Renal cortical epithelial cell (primary cell): ENCODE results near the gene PTPRCAP. TPM values are rescaled to one million over a fixed set of nuclear protein-coding genes. Genes with fewer than 3 reads are reported as not detected.
"Not testable (repeated sequence)": the region's sequence is repeated elsewhere in the genome, so short reads cannot be mapped to it uniquely, and the experiment has no call there.

Source experiments
- DNase-seq: peaks from one replicate; pipeline ENCODE4 v3.0.0-alpha.2; 2011; ENCODE audit warnings: low read depth
- total RNA-seq: library from RNA; depleted of rRNA; stranded (reverse); fragments of >200 nt; gene quantifications from 2 replicates; pipeline ENCODE4 v1.2.3, GENCODE V29; 2014

The PTPRCAP gene, protein sequence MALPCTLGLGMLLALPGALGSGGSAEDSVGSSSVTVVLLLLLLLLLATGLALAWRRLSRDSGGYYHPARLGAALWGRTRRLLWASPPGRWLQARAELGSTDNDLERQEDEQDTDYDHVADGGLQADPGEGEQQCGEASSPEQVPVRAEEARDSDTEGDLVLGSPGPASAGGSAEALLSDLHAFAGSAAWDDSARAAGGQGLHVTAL
- total RNA-seq, result 0.17 and 0.85 TPM in 2 replicates

DNA sequence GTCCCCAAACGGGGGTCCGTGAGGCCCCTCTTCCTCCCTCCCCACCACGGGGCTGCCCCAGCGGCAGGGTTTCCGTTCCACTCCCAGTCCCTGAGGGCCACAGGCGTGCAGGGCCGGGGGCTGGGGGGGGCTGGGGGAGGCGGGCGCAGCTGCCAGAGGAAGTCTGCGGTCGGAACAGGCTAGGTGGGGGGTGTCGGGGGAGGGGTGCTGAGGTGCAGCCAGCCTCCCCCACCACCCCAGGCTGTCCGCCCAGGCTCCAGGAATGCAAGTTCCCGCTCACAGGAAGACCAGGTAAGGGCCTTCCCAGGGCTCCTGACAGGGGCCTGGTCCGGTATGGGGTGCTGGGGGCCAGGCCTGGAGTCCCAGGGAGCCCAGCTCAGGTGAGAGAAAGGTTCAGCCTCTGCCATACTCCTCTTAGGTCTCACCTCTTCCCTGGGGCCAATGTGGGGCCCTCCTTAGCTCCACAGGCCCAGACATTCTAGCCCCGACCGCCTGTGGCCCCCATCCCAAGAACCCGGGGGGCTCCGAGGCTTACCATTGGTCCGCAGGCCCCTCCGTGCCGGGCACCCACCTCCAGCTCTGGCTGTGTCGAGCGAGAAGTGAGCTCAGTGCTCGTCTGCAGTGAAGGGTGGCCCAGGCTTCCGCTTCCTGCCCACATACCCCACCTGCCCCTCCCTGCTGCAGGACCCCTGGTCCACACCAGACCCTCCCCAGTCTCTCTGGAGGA is at the start of gene PTPRCAP:
Gene PTPRCAP (minus strand): TSS at position 601 of the 727 bp plus-strand sequence. CDS start 63 bp downstream, at position 538.
- DNase-seq, result no peak

DNA sequence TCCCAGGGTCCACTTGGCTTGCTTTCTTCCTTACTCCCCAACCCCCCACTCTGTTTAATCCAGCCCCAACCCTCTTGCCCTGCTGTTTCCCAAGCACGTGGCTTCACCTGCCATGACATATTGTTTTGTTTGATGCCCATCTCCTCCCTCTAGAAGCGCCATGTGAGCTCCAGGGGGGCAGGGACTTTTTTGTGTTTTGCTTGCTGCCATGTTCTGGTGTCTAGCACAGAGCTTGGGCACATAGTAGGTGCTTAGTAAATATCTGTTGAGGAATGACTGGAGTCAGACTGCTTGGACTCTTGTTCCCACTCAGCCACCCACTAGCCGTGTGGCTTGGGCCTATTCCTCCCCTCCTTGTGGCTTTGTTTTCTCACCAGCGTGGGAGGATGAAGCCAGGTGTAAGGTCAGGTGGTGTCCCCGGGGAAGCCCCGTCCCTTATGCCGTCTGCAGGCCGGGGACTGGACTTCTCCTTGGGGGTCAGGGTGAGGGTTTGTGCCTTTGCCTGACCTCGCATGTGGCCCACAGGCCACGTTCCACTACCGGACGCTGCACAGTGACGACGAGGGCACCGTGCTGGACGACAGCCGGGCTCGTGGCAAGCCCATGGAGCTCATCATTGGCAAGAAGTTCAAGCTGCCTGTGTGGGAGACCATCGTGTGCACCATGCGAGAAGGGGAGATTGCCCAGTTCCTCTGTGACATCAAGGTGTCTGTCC is 49.2 kb upstream of the PTPRCAP start:
- DNase-seq, result no peak

DNA sequence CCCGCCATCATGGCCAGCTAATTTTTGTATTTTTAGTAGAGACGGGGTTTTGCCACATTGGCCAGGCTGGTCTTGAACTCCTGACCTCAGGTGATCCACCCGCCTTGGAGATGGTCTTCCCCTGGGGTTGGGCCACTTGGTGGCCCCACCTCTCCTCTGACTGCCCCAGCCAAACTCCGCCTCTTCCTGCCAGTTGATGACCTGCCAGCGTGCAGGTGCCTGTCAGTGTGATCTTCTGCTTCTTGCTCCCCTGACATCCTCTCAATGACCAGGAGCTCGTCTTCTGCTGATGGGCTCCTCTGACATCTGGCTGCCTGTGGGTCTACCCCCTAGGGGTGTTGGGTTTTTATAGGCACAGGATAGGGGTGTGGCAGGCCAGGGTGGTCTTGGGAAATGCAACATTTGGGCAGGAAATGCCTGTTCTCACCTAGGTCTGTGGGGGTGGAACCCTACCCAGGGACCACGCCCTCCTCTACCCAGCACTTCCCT is 48.4 kb upstream of the PTPRCAP start:
- not testable (repeated sequence) for DNase-seq

DNA sequence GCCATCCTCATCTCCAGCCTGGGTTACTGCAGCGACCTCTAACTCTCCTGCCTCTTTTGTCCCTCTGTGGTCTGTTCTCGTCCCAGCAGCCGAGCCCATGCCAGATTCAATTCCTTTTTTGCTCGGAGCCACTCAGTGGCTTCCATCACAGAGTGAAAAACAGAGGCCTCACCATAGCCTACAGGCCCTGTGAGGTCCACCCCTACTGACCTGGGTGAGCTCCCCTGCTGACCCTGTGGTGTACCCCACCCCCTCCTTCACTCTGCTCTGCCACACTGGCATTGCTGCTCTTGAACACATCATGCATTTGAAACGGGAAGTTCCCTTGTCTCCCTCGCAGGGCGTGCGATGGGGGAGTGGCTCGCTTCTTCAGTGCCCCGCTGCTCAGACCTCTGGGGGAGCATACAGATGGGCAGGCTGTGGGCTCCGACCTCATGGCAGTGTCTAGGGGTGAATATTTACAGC is 47.4 kb upstream of the PTPRCAP start:
- DNase-seq, result no peak

DNA sequence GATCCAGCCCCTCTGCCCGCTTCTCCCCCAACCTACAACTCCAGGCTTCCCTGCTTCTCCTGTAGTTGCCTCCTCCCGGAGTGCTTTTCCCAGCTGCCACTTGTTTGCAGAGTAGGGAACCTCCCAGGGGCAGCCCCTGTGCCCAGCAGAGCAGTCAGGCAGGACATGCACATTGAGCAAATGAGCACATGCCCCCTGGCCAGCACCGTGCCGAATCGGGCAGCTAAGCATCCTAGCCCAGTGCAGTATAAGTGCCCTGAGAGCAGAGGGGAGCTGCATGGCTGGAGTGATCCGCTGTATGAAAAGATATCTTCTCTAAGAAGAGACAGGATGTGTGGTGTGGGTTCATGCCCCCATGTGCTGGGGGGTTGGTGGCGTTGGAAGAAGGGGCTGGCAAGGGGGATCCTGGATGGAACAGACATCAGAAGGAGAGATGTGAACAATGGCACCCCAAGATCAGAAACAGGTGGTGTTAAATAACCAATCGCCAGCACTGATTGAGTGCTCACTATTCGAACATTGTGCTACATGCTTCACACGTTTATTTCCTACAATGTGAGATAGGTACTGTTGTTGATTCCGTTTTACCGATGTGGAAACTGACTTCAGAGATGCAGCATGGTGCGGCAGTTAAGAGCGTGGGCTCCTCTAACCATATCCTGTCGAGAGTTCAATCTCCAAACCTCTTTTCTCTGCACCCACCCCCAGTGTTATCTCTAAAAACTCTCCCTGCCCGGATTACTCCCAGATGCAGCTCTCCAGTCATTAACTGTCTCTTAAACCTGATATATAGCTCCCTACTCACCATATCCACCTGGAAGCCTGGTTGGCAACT is 46.6 kb upstream of the PTPRCAP start:
- DNase-seq, result peak; percentile 35

DNA sequence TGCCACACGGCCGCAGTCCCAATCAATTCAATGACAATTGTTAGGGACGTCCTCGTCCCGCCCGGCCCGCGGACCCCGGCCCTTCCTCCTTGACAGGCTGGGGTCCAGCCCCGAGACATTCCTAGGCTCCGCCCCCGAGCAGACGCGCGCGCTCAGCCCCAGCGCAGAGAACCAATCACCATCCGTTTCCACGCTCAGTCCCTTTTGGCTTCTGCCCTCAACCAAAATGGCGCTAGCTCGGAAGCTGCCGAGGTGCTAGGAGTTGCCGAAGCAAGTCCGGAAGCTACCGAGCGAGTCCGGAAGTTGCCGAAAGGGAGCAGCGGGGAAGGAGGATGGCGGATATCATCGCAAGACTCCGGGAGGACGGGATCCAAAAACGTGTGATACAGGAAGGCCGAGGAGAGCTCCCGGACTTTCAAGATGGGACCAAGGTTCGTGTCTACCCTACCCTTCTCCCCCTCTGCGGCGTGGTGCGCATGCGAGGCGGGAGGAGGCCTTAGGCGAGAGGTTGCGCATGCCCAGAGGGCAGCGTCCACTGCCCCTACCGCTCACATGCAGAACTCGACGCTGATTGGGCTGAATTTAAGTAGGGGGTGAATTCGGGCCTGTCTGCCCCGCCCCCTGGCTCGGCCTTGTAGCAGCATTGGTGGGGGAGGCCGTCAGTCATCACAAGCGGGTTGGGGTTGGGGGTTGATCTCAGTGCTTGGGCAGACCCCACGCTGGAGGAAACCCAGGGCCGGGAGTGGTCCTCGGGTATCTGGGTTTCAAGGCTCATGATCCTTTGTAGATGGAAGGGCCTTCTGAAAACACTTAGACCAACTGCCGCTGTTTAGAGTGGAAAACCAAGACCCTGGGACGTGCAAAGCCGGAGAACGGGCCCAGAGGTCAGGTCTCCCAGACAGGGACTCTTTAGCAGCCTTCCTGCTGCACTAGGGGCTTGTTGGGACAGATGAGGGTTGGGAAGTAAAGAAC is 45.6 kb upstream of the PTPRCAP start, which contains the start of gene AIP:
Gene AIP (plus strand): TSS at position 200 of the 972 bp plus-strand sequence. CDS start 133 bp downstream, at position 333.
- DNase-seq, result peak; percentile 95

DNA sequence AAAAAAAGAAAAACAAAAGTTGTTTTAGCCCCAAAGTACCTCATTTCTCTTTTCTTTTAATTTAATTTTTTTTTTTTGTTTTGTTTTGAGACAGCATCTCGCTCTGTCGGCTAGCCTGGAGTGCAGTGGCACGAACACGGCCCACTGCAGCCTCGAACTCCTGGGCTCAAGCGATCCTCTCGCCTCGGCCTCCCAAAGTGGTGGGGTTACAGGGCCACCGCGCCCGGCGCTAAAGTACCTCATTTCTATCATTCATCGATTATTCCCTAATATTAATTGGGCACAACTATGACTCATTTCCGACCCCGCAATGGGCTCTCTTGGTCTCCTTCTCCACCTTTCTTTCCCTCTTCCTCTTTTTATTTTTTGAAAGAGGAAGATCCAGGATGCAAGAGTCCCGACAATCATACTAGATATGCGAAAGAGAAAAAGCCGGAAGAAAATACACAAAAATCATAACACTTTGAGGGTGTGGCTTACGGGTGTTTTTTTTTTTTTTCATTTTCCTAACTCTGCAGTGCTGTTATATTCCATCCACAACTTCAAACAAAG is 44.9 kb upstream of the PTPRCAP start:
- no peak for DNase-seq

DNA sequence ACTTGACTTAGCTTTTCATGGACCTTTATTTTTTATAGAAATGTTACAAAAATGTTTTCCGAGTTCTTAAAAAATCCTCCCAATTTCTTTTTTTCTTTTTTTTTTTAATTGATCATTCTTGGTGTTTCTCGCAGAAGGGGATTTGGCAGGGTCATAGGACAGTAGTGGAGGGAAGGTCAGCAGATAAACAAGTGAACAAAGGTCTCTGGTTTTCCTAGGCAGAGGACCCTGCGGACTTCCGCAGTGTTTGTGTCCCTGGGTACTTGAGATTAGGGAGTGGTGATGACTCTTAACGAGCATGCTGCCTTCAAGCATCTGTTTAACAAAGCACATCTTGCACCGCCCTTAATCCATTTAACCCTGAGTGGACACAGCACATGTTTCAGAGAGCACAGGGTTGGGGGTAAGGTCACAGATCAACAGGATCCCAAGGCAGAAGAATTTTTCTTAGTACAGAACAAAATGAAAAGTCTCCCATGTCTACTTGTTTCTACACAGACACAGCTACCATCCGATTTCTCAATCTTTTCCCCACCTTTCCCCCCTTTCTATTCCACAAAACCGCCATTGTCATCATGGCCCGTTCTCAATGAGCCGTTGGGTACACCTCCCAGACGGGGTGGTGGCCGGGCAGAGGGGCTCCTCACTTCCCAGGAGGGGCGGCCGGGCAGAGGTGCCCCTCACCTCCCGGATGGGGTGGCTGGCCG is 40.0 kb upstream of the PTPRCAP start:
- not testable (repeated sequence) for DNase-seq

DNA sequence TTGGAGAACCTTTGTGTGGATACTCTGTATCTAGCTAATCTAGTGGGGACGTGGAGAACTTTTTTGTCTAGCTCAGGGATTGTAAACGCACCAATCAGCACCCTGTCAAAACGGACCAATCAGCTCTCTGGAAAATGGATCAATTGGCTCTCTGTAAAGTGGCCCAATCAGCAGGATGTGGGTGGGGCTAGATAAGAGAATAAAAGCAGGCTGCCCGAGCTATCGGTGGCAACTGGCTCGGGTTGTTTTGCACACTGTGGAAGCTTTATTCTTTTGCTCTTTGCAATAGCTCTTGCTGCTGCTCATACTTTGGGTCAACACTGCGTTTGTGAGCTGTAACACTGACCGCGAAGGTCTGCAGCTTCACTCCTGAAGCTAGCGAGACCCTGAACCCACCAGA is 39.2 kb upstream of the PTPRCAP start:
- DNase-seq, result not testable (repeated sequence)

DNA sequence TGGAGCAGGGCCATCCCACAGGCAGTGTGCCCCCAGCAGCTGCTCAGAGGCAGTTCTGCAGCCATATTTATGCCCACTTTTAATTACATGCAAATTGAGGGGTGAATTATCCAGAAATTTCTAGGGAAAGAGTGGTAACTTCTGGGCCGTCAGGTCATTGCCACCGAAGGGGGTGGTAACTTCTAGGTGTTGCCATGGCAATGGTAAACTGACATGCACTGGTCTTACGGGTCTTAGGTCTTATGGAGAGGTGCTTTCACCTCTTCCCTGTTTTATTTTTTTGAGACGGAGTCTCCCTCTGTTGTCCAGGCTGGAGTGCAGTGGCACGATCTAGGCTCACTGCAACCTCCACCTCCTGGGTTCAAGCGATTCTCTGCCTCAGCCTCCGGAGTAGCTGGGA is 35.4 kb upstream of the PTPRCAP start:
- DNase-seq, result no peak

DNA sequence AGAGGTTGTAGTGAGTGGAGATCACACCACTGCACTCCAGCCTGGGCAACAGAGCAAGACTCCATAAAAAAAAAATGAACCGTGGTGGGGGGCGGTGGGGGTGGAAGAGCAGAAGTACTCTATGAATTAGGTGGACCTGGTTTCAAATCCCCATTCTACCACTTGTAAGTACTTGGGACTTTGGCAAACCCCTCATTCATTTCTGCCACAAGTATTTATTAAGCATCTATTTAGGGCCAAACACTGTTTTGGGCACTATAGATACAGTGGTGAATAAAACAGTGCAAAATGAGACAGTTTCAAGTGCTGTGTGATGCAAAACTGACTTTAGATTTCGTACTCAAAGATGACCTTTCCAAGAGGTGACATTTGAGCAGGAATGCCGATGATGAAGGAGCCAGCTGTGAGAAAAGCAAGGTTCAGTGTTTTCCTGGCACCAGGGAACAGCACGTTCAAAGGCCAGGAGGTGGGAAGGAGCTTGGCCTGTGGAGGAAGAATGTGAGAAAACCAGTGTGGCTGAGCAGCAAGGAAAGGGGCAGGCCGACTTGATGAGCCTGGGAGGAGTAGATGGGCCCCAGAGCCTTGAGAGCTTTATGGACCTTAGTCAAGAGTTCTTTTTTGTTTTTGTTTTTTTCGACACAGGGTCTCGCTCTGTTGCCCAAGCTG is 33.0 kb upstream of the PTPRCAP start:
- DNase-seq, result no peak

DNA sequence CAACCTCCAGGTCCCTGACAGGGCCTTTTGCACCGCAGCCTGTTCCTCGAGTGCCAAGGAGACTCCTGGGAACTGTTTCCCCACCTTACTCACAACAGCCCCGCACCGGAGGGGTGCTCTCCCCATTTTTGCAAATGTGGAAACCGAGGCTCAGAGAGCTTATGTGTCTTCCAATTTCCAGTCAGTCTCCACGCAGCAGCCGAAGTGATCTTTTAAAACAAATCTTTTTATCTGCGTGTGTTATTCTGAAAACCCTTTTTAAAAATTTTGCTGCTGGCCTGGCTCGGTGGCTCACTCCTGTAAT is 32.0 kb upstream of the PTPRCAP start:
- no peak for DNase-seq

DNA sequence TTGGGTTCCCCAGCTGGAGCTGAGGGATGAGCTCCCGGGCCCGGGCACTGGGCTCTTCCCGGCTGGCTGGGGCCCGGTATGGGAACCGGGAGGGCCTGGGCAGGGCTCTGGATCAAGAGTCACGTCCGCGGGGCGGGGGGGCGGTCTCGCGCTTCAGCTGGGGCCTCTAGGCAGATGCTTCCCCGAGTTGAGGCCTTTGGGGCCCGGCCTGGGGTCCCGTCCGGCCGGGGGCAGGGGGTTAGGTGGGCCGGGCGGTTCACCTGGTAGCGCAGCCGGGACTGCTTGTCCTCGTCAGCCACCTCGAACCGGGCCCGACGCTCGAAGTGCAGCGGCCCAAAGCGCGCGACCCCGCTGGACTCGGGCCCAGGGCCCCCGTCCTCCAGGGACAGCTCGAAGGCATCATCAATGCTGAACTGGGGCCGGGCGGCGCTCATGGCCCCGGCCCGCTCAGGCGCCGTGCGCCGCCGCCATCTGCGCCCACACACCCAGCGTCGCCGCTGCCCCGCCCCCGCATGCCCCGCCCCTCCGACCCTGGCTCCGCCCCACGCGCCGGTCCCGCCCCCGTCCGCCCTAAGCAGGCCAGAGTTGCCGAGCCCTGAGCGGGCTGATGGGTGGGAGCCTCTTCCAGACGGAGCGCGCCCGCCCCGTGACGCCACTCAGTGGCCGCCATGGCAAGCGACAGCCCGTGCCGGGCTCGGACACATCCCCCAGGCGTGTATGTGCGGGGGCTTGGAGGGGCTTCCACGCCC is 31.5 kb upstream of the PTPRCAP start, which contains the start of gene TMEM134:
Gene TMEM134 (minus strand): TSS at position 493 of the 749 bp plus-strand sequence. CDS start 59 bp downstream, at position 434.
- peak; percentile 70 for DNase-seq

DNA sequence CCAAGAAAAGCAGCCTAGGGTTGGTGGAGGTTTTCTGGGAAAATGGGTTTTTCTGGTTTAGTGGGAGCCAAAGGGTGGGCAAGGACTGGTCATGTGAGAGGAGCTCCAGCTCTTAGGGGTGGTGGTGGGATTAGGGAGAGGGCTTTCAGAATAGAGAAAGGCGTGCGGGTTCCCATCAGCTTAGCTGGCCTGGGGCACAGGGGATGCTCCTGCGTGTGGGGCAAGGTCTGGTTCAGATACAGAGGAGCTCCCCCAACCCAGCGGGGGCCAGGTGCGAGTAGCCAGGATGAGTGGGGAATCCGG is 30.9 kb upstream of the PTPRCAP start:
- DNase-seq, result no peak

DNA sequence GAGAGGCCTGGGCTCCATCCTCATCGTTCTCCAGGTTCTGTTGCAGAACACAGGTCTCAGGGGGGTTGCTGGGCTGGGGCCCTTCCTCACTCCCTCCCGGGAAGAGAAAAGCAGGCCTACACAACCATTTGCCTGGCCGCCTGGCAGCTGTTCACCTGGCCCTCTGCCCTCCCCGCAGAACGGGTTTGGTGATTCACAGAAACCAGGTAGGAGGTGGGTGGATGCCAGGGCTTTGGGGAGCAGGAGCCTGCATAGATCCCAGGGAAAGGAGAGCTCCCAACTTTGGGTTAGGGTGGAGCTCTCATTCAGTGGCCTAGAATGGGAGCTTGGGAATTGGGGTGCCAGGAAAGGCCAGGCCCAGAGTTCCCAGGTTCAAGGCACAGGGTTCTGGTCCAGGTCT is 30.6 kb upstream of the PTPRCAP start:
- no peak for DNase-seq

DNA sequence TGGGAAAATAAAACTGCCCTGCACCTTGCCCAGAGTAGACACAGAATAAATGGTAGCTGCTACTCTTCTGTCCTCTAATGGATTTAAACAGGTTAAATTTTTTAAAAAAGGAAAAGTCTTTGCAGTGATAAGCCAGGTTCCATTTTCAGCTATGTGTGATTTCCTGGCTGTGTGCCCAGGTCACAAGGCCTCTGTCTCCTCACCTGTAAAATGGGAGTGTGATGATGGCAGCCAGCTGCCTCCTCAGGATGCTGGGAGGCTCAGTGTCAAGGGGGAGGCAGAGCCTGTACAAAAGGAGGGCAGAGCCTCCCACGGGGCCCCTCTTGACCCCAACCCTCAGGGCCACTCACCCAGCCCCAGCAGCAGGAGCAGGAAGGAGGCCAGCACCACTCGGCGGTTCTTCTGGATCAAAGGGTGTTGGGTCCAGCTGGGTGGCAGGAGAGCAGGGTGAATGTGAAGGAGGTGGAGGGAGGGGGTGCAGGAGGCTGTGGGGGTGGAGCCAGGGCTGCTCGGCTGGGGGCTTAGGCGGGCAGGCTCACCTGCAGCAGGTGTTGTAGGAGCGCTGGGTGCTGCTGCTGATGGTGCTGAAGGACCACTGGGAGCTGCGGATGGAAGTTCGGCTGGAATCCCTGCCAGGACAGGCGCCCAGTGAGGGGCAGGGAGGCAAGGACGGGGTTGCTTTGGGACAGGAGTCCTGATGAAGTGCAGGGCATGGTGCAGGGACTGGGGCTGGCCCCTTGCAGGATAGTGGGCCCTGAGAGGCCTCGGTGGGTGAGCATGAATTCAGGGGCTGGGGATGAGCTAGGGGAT is 29.7 kb upstream of the PTPRCAP start:
- DNase-seq, result no peak

DNA sequence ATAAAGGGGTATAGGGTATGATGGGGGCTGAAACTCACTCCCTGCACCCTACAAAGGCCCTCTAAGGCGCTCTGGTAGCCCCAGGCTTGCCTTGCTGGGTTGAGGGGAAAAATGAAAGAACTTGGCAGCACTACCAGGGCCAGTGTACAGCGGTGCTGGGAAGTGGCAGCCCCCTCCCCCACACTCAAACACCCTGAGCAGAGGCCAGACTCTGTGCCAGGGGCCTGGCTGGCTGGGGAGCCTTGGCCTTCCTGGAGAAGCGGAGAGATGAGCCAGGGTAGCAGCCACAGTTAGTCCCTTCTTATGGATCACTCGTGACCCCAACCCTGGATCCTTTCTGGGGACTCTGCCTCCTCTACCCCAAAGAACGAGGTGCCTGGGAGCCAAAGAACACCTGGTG is 28.9 kb upstream of the PTPRCAP start:
- no peak for DNase-seq
